ENCODE data around the gene HTR2A.

Gene HTR2A

GRCh38 chr13:46903748-46904147, 6.9 kb upstream of the HTR2A start:
- intact Hi-C loops (cut with DNase I; ENCODE audit: low total_unique reads), result no loop called here
- Histone ChIP-seq H3K27me3 (no peaks in the 10 kb centered on the region), H3K27ac (peak overlapping the region; percentile 11 to 30), H3K4me1 (peaks cover 0 to 14% (median 6%) of the 10 kb centered on the region in 4 donors), H3K9me3 (no peaks in the 10 kb centered on the region), H3K36me3 (no peaks in the 10 kb centered on the region), H3K4me3 (no peak overlapping the region)
- TF ChIP-seq CTCF (IDR thresholded peaks at IDR 0.05), result no peak
- no peak for DNase-seq

GRCh38 chr13:46901721-46902120, 4.9 kb upstream of the HTR2A start:
- TF ChIP-seq CTCF (IDR thresholded peaks at IDR 0.05), result no peak
- Histone ChIP-seq H3K36me3 (no peaks in the 10 kb centered on the region), H3K9me3 (no peaks in the 10 kb centered on the region), H3K4me3 (no peak overlapping the region), H3K27ac (no peak overlapping the region), H3K27me3 (no peaks in the 10 kb centered on the region), H3K4me1 (peaks cover 0 to 27% (median 12%) of the 10 kb centered on the region in 4 donors)
- intact Hi-C loops (cut with DNase I; ENCODE audit: low total_unique reads), result no loop called here
- no peak for DNase-seq

GRCh38 chr13:46899801-46900200, 2.9 kb upstream of the HTR2A start:
- no peak for DNase-seq

GRCh38 chr13:46895381-46895780, 1.5 kb downstream of the HTR2A start:
- no peaks in the 10 kb centered on the region for H3K9me3 ChIP-seq
- H3K36me3 ChIP-seq, result peaks cover 0 to 5% (median 0%) of the 10 kb centered on the region in 3 donors
- no peak for DNase-seq
- H3K4me1 ChIP-seq, result peaks cover 0 to 25% (median 13%) of the 10 kb centered on the region in 4 donors
- H3K27me3 ChIP-seq, result no peaks in the 10 kb centered on the region
- peak overlapping the region; percentile 79 to 83 for H3K27ac ChIP-seq
- no peak for TF ChIP-seq CTCF (IDR thresholded peaks at IDR 0.05)
- intact Hi-C loops (cut with DNase I; ENCODE audit: low total_unique reads), result loop anchor here (10.0 kb wide), 4 partner anchors 79 to 279 kb away; no protein-coding TSS in a partner anchor
- H3K4me3 ChIP-seq, result peak overlapping the region; percentile 57 to 76

More at GRCh38 chr13:46899801-46900200, 2.9 kb upstream of the HTR2A start:
- H3K9me3 ChIP-seq, result no peaks in the 10 kb centered on the region
- intact Hi-C loops (cut with DNase I; ENCODE audit: low total_unique reads), result loop anchor here (10.0 kb wide), 4 partner anchors 75 to 275 kb away; no protein-coding TSS in a partner anchor
- H3K36me3 ChIP-seq, result no peaks in the 10 kb centered on the region
- no peak for TF ChIP-seq CTCF (IDR thresholded peaks at IDR 0.05)
- H3K27ac ChIP-seq, result peak overlapping the region; percentile 13 to 83
- H3K27me3 ChIP-seq, result no peaks in the 10 kb centered on the region
- no peak overlapping the region for H3K4me3 ChIP-seq
- peaks cover 0 to 27% (median 12%) of the 10 kb centered on the region in 4 donors for H3K4me1 ChIP-seq

- peak overlapping the region; percentile 79 to 83 for H3K27ac ChIP-seq
- H3K4me3 ChIP-seq, result peak overlapping the region; percentile 57 to 76
- intact Hi-C loops (cut with DNase I; ENCODE audit: low total_unique reads), result loop anchor here (10.0 kb wide), 4 partner anchors 80 to 280 kb away; no protein-coding TSS in a partner anchor
- no peak for TF ChIP-seq CTCF (IDR thresholded peaks at IDR 0.05)
- H3K4me1 ChIP-seq, result peaks cover 0 to 25% (median 13%) of the 10 kb centered on the region in 4 donors
- H3K27me3 ChIP-seq, result no peaks in the 10 kb centered on the region
- peaks cover 0 to 11% (median 0%) of the 10 kb centered on the region in 3 donors for H3K36me3 ChIP-seq
- no peak for DNase-seq
- no peaks in the 10 kb centered on the region for H3K9me3 ChIP-seq
These were observed 2.3 kb downstream of the HTR2A start for GRCh38 chr13:46894568-46894967.

Data from tibial artery (tissue), 4 donors.